ENCODE data around the gene ATF3. TPM values are rescaled to one million over a fixed set of nuclear protein-coding genes. Genes with fewer than 3 reads are reported as not detected.

ATF3 gene
- polyA plus RNA-seq, 3 donors: 10.4 to 227 (median 13.3) TPM

- H3K27ac Mint-ChIP-seq: no peak overlapping the region
- no peak for TF ChIP-seq CTCF (IDR thresholded peaks at IDR 0.05)
- peak in 2 of 3 donors; percentile 35 to 52 for DNase-seq
- H3K9me3 ChIP-seq (replicated peaks in 1 of 2; ENCODE audit: control insufficient read depth in 1 of 2, insufficient read depth in 1 of 2, low read length in 2 of 2): no peaks in the 10 kb centered on the region
- no peaks in the 10 kb centered on the region for H3K36me3 Mint-ChIP-seq
- WGBS (ENCODE audit: insufficient coverage): no CpG with 5 or more reads among the region's 3 CpGs
- H3K9ac ChIP-seq (ENCODE audit: insufficient read depth, low read length, poor library complexity, severe bottlenecking): no peak overlapping the region
- peaks cover 5% of the 10 kb centered on the region for H3K4me1 Mint-ChIP-seq
- no peak overlapping the region for H2AFZ ChIP-seq (ENCODE audit: insufficient read depth, low read depth, low read length, poor library complexity, severe bottlenecking)
- intact Hi-C loops (cut with micrococcal nuclease): no loop called here
- H3K79me2 ChIP-seq (ENCODE audit: insufficient read depth, low read length): no peaks in the 10 kb centered on the region
- no peak overlapping the region for H3K4me3 Mint-ChIP-seq
- H3K4me3 ChIP-seq (replicated peaks in 1 of 3; ENCODE audit: low read depth in 2 of 3, low read length in 3 of 3): no peak overlapping the region
- peaks cover 11 to 20% (median 13%) of the 10 kb centered on the region in 3 donors for H3K27me3 Mint-ChIP-seq (ENCODE audit: low read depth in 3 of 3)
- H3K36me3 ChIP-seq (replicated peaks in 1 of 2; ENCODE audit: control insufficient read depth in 1 of 2, insufficient read depth in 2 of 2, low read length in 2 of 2): no peaks in the 10 kb centered on the region
- no peak overlapping the region for H3K27ac ChIP-seq (ENCODE audit: low read depth in 1 of 2, low read length in 2 of 2)
- no peak overlapping the region for H3K4me2 ChIP-seq (replicated peaks; ENCODE audit: extremely low read depth, low read length, poor library complexity, severe bottlenecking)
- H3K27me3 ChIP-seq (ENCODE audit: control insufficient read depth in 2 of 2, insufficient read depth in 2 of 2, low read length in 2 of 2): peaks cover 4 to 9% of the 10 kb centered on the region in 2 donors
- no peaks in the 10 kb centered on the region for H4K20me1 ChIP-seq (ENCODE audit: insufficient read depth, low read length)
- peaks cover 0 to 8% of the 10 kb centered on the region in 2 donors for H3K4me1 ChIP-seq (ENCODE audit: control insufficient read depth in 1 of 2, insufficient read depth in 2 of 2, low read length in 2 of 2)
- peaks cover 0 to 1% (median 0%) of the 10 kb centered on the region in 7 donors for H3K9me3 Mint-ChIP-seq
Measured at GRCh38 chr1:212589446-212589845, 19.1 kb upstream of the ATF3 start.

- no peak for DNase-seq
- Histone ChIP-seq H2AFZ (ENCODE audit: insufficient read depth, low read depth, low read length, poor library complexity, severe bottlenecking) (no peak overlapping the region), H3K4me3 (replicated peaks in 1 of 3; ENCODE audit: low read depth in 2 of 3, low read length in 3 of 3) (no peak overlapping the region), H3K9me3 (replicated peaks in 1 of 2; ENCODE audit: control insufficient read depth in 1 of 2, insufficient read depth in 1 of 2, low read length in 2 of 2) (no peaks in the 10 kb centered on the region), H3K9ac (ENCODE audit: insufficient read depth, low read length, poor library complexity, severe bottlenecking) (no peak overlapping the region), H3K27me3 (ENCODE audit: control insufficient read depth in 2 of 2, insufficient read depth in 2 of 2, low read length in 2 of 2) (peaks cover 4 to 7% of the 10 kb centered on the region in 2 donors), H3K4me1 (ENCODE audit: control insufficient read depth in 1 of 2, insufficient read depth in 2 of 2, low read length in 2 of 2) (peaks cover 0 to 23% of the 10 kb centered on the region in 2 donors), H4K20me1 (ENCODE audit: insufficient read depth, low read length) (no peaks in the 10 kb centered on the region), H3K4me2 (replicated peaks; ENCODE audit: extremely low read depth, low read length, poor library complexity, severe bottlenecking) (no peak overlapping the region), H3K36me3 (replicated peaks in 1 of 2; ENCODE audit: control insufficient read depth in 1 of 2, insufficient read depth in 2 of 2, low read length in 2 of 2) (no peaks in the 10 kb centered on the region), H3K79me2 (ENCODE audit: insufficient read depth, low read length) (no peaks in the 10 kb centered on the region), H3K27ac (ENCODE audit: low read depth in 1 of 2, low read length in 2 of 2) (no peak overlapping the region)
- TF ChIP-seq CTCF (IDR thresholded peaks at IDR 0.05): no peak
- Mint-ChIP-seq H3K4me1 (peaks cover 21% of the 10 kb centered on the region), H3K9me3 (peaks cover 0 to 1% (median 0%) of the 10 kb centered on the region in 7 donors), H3K27me3 (ENCODE audit: low read depth in 3 of 3) (peaks cover 3 to 13% (median 13%) of the 10 kb centered on the region in 3 donors), H3K36me3 (no peaks in the 10 kb centered on the region), H3K4me3 (no peak overlapping the region), H3K27ac (no peak overlapping the region)
- intact Hi-C loops (cut with micrococcal nuclease): no loop called here
- 100% methylated on average over 1 of the region's 3 CpGs for WGBS (ENCODE audit: insufficient coverage)
Measured at GRCh38 chr1:212591922-212592321, 16.6 kb upstream of the ATF3 start.
